Measurements from ENCODE around the gene BTBD2. TPM values are rescaled to one million over a fixed set of nuclear protein-coding genes. Genes with fewer than 3 reads are reported as not detected.

The BTBD2 gene
- total RNA-seq, 1 donor from 2014 or later: 53.4 TPM

DNA sequence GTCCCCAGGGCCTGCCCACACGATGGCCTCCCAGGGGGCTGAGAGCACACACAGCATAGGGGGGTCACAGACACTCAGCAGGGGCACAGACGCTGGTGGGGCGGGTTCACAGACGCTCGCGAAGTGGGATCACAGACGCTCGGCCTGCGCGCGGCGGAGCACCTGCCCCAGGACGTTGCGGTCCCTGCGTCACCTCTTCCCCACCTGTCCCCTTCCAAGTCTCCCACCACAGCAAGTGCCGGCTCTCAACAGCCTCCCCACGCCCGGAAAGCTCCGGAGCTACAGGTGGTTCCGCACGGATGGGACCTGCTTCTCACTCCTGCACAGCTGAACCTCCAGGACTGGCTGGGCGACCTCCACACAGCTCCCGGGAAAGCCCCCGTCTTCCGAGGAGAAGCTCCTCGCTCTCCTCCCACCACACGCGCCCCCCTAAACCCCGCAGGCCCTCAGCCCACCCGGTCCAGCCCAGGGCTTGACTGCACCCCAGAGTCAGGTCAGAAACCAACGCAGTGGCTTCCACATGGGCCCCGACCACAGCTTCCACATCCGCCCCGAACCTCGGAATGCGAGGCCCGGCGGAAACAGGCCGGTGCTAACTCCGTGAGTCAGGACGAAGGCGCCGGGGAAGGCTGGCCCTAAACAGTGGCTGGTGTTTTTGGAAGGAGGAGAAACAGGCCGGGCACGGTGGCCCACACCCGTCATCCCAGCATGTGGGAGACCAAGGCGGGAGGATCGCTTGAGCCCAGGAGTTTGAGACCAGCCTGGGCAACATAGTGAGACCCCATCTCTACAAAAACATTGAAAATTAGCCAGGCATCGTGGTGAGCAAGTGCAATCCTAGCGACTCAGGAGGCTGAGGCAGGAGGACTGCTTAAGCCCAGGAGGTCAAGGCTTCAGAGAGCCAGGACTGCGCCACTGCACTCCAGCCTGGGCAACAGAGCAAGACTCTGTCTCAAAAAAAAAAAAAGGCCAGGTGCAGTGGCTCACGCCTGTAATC is 16.5 kb downstream of the BTBD2 start:
- DNase-seq: no peak
- no peaks in the 10 kb centered on the region for H3K9me3 ChIP-seq (replicated peaks)
- no peak overlapping the region for H3K27ac ChIP-seq (replicated peaks)
- intact Hi-C loops (cut with micrococcal nuclease): no loop called here
- H3K4me1 ChIP-seq: no peaks in the 10 kb centered on the region
- H3K27me3 ChIP-seq (ENCODE audit: low read depth): no peaks in the 10 kb centered on the region
- TF ChIP-seq, protein P1, sequence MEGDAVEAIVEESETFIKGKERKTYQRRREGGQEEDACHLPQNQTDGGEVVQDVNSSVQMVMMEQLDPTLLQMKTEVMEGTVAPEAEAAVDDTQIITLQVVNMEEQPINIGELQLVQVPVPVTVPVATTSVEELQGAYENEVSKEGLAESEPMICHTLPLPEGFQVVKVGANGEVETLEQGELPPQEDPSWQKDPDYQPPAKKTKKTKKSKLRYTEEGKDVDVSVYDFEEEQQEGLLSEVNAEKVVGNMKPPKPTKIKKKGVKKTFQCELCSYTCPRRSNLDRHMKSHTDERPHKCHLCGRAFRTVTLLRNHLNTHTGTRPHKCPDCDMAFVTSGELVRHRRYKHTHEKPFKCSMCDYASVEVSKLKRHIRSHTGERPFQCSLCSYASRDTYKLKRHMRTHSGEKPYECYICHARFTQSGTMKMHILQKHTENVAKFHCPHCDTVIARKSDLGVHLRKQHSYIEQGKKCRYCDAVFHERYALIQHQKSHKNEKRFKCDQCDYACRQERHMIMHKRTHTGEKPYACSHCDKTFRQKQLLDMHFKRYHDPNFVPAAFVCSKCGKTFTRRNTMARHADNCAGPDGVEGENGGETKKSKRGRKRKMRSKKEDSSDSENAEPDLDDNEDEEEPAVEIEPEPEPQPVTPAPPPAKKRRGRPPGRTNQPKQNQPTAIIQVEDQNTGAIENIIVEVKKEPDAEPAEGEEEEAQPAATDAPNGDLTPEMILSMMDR (IDR thresholded peaks at IDR 0.05; ENCODE audit: borderline replicate concordance): no peak
- H3K36me3 ChIP-seq: peaks cover 63% of the 10 kb centered on the region
- H3K4me3 ChIP-seq: no peak overlapping the region

DNA sequence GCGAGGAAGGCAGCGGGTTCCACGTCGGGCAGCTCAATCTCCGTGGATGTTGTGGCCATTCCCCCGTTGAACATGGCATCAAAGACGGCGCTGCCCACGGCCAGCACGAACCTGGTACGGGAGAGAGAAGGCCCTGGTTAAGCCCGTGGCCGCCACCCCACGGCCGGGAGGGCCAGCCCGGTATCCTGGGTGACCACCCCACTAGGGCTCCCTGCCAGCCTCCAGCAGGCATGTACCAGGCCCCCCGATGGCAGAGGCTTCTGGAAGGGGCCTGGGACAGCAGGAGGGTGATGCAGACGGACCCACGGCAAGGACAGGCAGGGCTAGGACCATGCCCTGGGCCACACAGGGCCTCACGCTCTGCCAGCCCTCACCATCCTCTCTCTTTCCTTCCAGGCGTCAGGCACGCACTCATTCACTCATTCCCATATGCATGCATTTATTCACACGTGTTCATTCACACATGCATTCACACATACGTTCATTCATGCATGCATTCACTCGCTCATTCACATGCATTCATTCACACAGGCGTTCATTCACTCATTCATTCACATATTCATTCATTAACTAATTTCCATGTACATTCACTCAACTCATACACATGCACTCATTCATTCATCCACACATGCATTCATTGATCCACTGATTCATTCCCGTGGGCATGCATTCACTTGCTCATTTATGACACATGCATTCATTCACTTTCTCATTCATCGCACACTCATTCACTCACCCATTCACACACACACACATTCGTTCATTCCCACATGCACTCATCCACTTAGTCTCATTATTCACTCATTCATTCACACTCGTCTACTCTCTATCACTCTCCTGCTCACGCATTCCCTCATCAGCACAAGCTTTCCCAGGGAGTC is 17.9 kb downstream of the BTBD2 start:
- H3K9me3 ChIP-seq (replicated peaks): no peaks in the 10 kb centered on the region
- no peaks in the 10 kb centered on the region for H3K4me1 ChIP-seq
- TF ChIP-seq, protein P1 (IDR thresholded peaks at IDR 0.05; ENCODE audit: borderline replicate concordance): no peak
- no peaks in the 10 kb centered on the region for H3K27me3 ChIP-seq (ENCODE audit: low read depth)
- peaks cover 63% of the 10 kb centered on the region for H3K36me3 ChIP-seq
- H3K4me3 ChIP-seq: no peak overlapping the region
- H3K27ac ChIP-seq (replicated peaks): no peak overlapping the region
- DNase-seq: no peak
- intact Hi-C loops (cut with micrococcal nuclease): no loop called here

DNA sequence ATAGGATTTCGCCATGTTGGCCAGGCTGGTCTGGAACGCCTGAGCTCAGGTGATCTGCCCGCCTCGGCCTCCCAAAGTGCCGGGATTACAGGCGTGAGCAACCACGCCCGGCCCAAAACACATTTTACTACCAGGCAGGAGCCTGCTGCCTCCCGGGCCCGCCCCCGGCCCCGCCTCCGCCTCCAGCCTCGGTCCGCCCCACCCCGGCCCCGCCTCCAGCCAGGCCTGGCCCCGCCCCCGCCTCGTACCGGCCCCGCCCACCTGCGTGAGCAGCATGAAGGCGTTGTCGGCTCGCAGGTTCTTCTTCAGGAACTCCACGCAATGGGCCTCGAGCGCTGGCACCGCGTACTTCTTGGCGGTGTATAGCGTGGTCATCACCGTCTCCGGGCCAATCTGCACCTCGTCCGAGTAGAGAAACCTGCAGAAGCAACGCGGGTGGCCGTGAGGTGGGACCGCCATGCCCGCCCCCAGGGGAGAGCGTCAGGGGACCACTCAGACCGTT is 22.7 kb downstream of the BTBD2 start:
- no peak overlapping the region for H3K4me3 ChIP-seq
- H3K27me3 ChIP-seq (ENCODE audit: low read depth): no peaks in the 10 kb centered on the region
- no peaks in the 10 kb centered on the region for H3K9me3 ChIP-seq (replicated peaks)
- peaks cover 65% of the 10 kb centered on the region for H3K36me3 ChIP-seq
- no peak for DNase-seq
- TF ChIP-seq, protein P1 (IDR thresholded peaks at IDR 0.05; ENCODE audit: borderline replicate concordance): no peak
- H3K27ac ChIP-seq (replicated peaks): no peak overlapping the region
- intact Hi-C loops (cut with micrococcal nuclease): no loop called here
- no peaks in the 10 kb centered on the region for H3K4me1 ChIP-seq

DNA sequence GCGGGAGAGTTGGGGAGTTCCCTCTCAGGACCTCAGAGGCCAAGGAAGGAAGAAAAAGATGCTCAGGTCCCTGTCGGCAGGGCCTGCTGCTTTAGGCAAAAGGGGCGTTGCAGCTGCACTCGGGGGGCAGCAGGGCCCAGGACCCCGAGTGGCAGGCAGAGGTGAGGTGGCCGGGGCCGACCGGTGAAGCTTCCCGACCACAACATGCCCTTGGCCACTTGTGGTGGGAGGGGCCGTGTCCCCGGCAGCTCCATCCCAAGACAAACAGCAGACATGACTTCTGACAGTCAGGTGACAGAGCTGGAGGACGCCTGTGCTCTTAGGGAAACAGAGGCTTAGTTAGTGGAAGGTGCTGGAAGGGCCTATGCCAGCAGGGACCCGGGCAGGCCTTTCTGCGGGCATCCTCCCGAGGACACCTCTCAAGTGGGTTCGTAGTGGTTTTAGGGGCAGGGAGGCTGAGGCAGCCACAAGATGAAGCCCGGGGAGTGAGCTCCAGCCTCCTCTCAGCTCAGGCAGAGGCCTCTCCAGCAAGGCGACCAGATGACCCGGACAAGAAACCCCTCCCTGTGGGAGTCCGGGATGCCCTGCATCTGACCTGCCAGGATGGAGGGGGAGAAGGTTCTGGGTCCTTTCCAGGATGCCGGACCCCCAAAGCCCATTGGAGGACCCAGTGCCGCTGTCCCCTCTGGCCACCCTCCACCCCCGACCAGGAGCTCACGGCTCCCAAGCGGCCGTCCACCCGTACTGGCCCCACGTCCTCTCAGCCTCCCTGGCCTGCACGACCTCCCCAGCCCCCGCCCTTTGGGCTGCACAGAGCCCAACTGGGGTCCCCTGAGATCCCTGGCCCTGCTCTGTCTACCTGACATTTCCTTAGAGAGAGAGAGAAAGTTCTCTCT is 24.2 kb downstream of the BTBD2 start:
- Histone ChIP-seq H3K27me3 (ENCODE audit: low read depth) (no peaks in the 10 kb centered on the region), H3K9me3 (replicated peaks) (no peaks in the 10 kb centered on the region), H3K27ac (replicated peaks) (no peak overlapping the region), H3K36me3 (peaks cover 67% of the 10 kb centered on the region), H3K4me3 (no peak overlapping the region), H3K4me1 (no peaks in the 10 kb centered on the region)
- DNase-seq: no peak
- TF ChIP-seq, protein P1 (IDR thresholded peaks at IDR 0.05; ENCODE audit: borderline replicate concordance): no peak
- intact Hi-C loops (cut with micrococcal nuclease): no loop called here

Measured in left ventricle myocardium inferior (tissue), 1 donor.